Umbilical cord (tissue), 2 donors: ENCODE results near the gene PIAS4. TPM values are rescaled to one million over a fixed set of nuclear protein-coding genes. Genes with fewer than 3 reads are reported as not detected.

Experiments used
- DNase-seq: peaks from one replicate; pipeline ENCODE4 v3.0.0-alpha.2; 2015; ENCODE audit warnings: low spot score
- total RNA-seq: library from RNA; depleted of rRNA; stranded (reverse); fragments of >200 nt; gene quantifications from one replicate; pipeline ENCODE4 v1.2.3, GENCODE V29; 2014; ENCODE audit warnings: low replicate concordance; ENCODE audit not compliant: insufficient read depth

PIAS4 gene
- total RNA-seq, 1 donor from 2014 or later, result 11.6 TPM

GRCh38 chr19:4018775-4019504 lies 11.4 kb downstream of the PIAS4 start:
- no peak for DNase-seq

- no peak for DNase-seq
Observed at GRCh38 chr19:4019578-4019977, 12.0 kb downstream of the PIAS4 start.

GRCh38 chr19:4023600-4024398 lies 16.3 kb downstream of the PIAS4 start:
- no peak for DNase-seq

- DNase-seq, result no peak
Observed at GRCh38 chr19:4025317-4025716, 17.8 kb downstream of the PIAS4 start.

- no peak for DNase-seq
Observed at GRCh38 chr19:4027146-4027545, 19.6 kb downstream of the PIAS4 start.

- DNase-seq, result no peak
Observed at GRCh38 chr19:4028334-4029246, 21.1 kb downstream of the PIAS4 start.

GRCh38 chr19:4029247-4029614 lies 21.7 kb downstream of the PIAS4 start:
- DNase-seq, result no peak

- no peak for DNase-seq
Observed at GRCh38 chr19:4030552-4030951, 23.0 kb downstream of the PIAS4 start.

- DNase-seq, result no peak
Observed at GRCh38 chr19:4030981-4031380, 23.4 kb downstream of the PIAS4 start.

GRCh38 chr19:4031420-4031819 lies 23.9 kb downstream of the PIAS4 start:
- DNase-seq, result no peak

GRCh38 chr19:4032436-4032835 lies 24.9 kb downstream of the PIAS4 start:
- no peak for DNase-seq

GRCh38 chr19:4033028-4033956 lies 25.8 kb downstream of the PIAS4 start:
- DNase-seq, result no peak

- no peak for DNase-seq
Observed at GRCh38 chr19:4034048-4035017, 26.8 kb downstream of the PIAS4 start.

GRCh38 chr19:4035018-4035566 lies 27.6 kb downstream of the PIAS4 start:
- no peak for DNase-seq

- no peak for DNase-seq
Observed at GRCh38 chr19:4035582-4035981, 28.0 kb downstream of the PIAS4 start.

- no peak for DNase-seq
Observed at GRCh38 chr19:4036576-4037300, 29.2 kb downstream of the PIAS4 start.

- no peak for DNase-seq
Observed at GRCh38 chr19:4037301-4037949, 29.9 kb downstream of the PIAS4 start.

- no peak for DNase-seq
Observed at GRCh38 chr19:4038057-4038456, 30.5 kb downstream of the PIAS4 start.
